NCI-H2107 (cell line): ENCODE results near the gene CCDC178.
A peak's percentile ranks its signal among the peaks of the same experiment; 100 is the strongest.

Source experiments
- DNase-seq: peaks from one replicate; lab custom pipeline; 2025; lab: John Stamatoyannopoulos, UW

The CCDC178 gene

GRCh38 chr18:33116376-33116775, 324.1 kb downstream of the CCDC178 start:
- DNase-seq = no peak

GRCh38 chr18:33115917-33116316, 324.6 kb downstream of the CCDC178 start:
- no peak for DNase-seq

- DNase-seq = no peak
Observed at GRCh38 chr18:33115476-33115875, 325.0 kb downstream of the CCDC178 start.

GRCh38 chr18:33114749-33115148, 325.8 kb downstream of the CCDC178 start:
- no peak for DNase-seq

GRCh38 chr18:33113416-33113815, 327.1 kb downstream of the CCDC178 start:
- no peak for DNase-seq

GRCh38 chr18:33107511-33107910, 333.0 kb downstream of the CCDC178 start:
- no peak for DNase-seq

GRCh38 chr18:33101316-33101715, 339.2 kb downstream of the CCDC178 start:
- DNase-seq = no peak

- no peak for DNase-seq
Observed at GRCh38 chr18:33099626-33100025, 340.9 kb downstream of the CCDC178 start.

- DNase-seq = no peak
Observed at GRCh38 chr18:33097126-33097525, 343.4 kb downstream of the CCDC178 start.

- DNase-seq = no peak
Observed at GRCh38 chr18:33090461-33090860, 350.1 kb downstream of the CCDC178 start.

- DNase-seq = no peak
Observed at GRCh38 chr18:33076601-33077000, 363.9 kb downstream of the CCDC178 start.

- no peak for DNase-seq
Observed at GRCh38 chr18:33074125-33074524, 366.4 kb downstream of the CCDC178 start.

- DNase-seq = no peak
Observed at GRCh38 chr18:33062834-33063364, 377.6 kb downstream of the CCDC178 start.

- no peak for DNase-seq
Observed at GRCh38 chr18:33052886-33053285, 387.6 kb downstream of the CCDC178 start.

- peak; percentile 1 for DNase-seq
Observed at GRCh38 chr18:33051407-33051806, 389.1 kb downstream of the CCDC178 start.

- no peak for DNase-seq
Observed at GRCh38 chr18:33040213-33040612, 400.3 kb downstream of the CCDC178 start.

GRCh38 chr18:33034945-33035344, 405.6 kb downstream of the CCDC178 start:
- DNase-seq = no peak

- no peak for DNase-seq
Observed at GRCh38 chr18:33034212-33034611, 406.3 kb downstream of the CCDC178 start.

- no peak for DNase-seq
Observed at GRCh38 chr18:33022370-33022769, 418.2 kb downstream of the CCDC178 start.

GRCh38 chr18:33020877-33021276, 419.6 kb downstream of the CCDC178 start:
- DNase-seq = no peak

- DNase-seq = no peak
Observed at GRCh38 chr18:33014060-33014796, 426.3 kb downstream of the CCDC178 start.

GRCh38 chr18:33010149-33010548, 430.4 kb downstream of the CCDC178 start:
- DNase-seq = no peak

- no peak for DNase-seq
Observed at GRCh38 chr18:32998921-32999320, 441.6 kb downstream of the CCDC178 start.

- DNase-seq = no peak
Observed at GRCh38 chr18:32998285-32998684, 442.2 kb downstream of the CCDC178 start.
